Stimulated activated CD8-positive, alpha-beta memory T cell treated with anti-CD3 and anti-CD28 coated beads, Interleukin-7, amount 100 ng/mL, for 48 hours (primary cell): ENCODE results near the gene TMTC1.

ENCODE experiments used
- DNase-seq, 2 donors: peaks; one replicate each; pipeline ENCODE4 v3.0.0-alpha.2; 2020; ENCODE audit warnings: low read depth in 1 of 2; ENCODE audit errors: extremely low read depth in 1 of 2

Gene TMTC1

DNA sequence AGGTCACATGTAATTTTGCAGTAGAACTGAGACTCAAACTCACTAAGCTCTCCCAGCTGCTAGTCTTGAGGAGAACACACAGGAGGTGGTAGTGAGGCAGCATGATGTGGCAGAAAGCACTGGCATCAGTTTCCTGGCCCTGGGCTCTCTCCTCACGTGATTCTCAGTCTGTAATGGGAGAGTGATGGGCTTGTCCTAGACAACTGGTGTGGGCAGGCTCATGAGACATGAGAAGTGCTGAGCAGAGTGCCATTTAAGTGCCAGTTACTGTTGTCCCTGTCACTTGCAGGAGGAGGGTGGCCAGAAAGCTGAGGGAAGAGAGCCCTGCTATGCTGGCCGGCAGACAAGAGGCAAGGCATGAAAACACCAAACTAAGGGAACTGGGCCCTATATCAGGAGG, 237.7 kb downstream of the TMTC1 start:
- no peak for DNase-seq

DNA sequence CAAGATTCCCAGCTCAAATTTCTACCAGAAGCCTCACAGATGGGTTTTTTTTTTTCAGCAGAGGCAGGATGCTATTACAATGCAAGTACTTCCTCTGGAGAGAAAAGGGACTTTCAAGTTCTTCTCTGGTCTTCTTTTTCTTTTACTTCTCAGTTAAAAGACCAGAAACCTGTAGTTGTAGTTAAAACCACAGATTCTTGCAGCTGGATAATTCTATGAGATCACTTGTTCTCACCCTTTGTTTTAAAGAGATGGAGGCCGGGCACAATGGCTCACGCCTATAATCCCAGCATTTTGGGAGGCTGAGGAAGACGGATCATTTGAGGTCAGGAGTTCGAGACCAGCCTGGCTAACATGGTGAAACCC, 238.7 kb downstream of the TMTC1 start:
- DNase-seq, result no peak

DNA sequence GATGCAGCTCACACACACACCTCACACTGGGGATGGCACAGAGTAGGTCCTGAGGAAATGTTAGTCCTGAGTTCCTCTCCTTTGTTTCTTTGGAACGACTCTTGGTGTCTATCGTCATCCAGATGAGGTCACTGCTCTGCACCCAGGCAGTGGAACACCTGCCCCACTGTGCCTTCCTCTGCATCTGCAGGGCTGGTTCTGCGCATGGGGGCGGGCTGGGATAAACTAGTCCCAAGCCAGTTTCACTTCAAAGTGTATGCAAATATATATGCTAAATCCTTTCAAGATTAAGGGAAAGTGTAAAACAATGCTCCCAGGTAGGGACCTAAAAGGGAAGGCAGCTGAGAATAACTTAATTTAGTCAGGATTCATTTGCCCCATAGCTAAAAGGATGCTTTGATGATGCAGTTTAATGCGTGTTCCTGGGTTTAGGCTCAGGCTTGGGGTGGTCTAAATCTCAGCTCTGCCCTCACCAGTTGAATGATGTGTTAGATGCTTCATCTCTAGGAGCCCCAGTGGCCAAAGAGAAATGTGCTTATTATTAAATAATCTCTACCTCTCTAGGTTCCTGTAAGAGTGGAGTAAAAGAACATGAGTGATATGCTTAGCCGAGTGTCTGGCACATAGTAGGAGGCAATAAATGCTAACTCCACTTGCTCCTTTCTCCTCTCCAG, 239.2 kb downstream of the TMTC1 start:
- no peak for DNase-seq

DNA sequence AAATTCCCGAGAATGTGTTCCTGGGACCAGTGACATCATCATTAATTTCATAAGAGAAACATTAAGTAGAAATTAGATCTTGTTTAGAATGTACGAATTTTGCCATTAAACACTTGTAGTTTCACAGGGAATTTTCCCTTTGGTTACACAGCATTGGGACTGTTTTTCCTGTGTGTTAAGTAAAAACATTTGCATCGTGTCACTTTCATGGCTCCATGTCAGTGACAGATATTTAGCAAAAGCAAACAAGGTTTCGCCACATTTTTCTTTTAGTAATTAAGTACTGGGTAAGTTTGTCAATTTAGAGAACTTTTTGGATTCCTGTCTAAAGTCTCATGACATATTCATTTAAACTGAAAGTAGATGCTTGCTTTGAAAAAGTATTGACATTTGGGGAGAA, 240.7 kb downstream of the TMTC1 start:
- no peak for DNase-seq

DNA sequence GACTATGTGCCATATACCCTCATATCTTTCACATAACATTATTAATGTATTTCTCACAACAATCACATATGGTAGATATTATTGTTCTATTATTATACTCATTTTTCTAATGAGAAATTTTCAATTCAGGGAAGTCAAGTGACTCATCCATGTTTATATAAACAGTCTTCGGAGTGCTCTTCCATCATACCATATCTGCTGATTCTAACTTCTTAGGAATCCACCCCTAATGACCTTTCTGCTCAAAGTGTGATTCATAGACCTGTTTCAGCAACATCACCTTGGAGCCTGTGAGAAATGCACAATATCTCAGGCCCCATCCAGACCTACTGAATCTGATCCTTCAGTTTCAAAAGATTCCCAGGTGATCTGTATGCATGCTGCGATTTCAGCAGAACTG, 246.4 kb downstream of the TMTC1 start:
- DNase-seq, result no peak

DNA sequence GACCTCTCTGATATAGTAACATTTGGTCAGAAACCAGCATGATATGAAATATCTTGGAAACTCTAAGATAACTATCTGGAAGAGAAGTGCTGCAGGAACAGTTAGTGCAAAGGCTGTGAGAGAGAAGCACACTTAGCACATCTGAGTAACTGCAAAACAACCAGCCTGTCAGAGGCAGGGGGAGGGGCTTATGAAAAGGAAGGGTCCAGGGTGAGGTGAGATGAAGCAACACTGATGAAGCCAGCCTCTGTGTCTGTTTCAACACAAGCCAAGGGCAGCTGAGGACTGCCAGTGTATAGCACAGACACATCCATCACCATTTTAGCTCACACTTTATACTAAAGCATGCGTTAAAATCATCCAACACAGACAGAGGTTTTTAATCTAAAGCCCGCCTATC, 248.8 kb downstream of the TMTC1 start:
- no peak for DNase-seq

DNA sequence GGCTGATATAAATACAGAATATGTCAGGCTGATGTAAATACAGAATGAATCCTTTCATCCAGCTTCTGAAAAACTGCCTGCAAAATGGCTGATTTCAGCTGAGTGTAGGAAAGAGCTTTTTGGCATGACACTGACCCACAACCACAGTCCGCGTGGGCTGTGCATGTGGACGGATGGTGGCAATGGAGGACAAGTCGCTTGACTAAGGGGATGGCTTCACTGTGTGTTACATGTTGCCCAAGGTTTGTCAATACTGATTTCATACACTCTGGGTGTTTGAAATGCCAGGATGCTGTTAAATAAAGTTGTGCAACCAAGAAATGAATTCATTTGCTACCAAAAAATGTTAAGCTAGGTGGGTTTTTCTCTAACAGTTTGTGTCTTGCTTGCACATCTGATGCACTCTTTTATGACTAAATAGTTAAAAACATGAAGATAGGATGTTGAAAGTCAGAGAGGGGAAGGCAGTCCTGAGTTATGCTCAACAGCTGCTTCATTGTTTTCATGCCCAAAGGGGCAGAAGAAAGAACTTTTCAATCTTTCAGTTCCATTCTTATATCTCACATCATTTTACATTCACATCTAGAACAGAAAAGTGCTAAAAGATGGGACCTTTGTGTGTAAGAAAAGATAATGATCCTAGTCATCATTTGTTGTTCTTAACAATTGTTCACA, 249.8 kb downstream of the TMTC1 start:
- DNase-seq, result no peak

DNA sequence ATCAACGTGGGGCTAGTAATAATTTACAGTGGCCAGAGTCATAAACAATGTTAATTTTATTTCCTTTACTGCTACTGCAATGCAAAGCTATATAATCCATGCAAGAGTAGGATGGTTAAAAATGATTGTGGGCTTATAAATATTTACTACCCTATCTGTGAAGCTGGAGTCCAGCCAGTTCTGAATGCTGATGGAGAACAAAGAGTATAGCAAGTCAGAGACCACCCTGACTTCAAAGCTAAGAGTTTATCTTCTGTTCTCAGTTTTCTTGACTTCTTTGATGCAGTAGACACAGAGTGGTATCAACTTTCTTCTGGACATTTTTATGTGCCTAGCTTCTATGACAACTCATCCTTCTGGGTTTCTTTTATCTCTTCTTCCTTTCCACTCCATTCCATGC, 252.3 kb downstream of the TMTC1 start:
- DNase-seq, result no peak

DNA sequence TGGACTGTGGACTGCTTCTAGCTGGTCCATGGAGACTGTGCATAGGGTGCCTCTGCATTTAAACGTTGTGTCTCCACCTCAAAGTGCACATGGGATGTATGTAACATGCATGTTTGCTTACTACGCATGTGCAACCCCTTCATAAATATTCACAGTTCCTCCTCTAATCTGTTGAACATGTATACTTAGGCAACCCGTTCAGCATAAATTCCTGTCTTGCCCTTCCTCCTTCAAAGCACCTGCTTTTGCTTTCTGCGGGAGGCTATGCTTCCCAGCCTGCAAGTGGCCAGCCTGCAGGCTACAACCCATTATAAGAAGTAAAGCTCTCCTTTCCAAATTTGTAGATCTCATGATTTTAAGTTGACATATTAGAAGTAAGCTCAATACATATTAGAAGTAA, 253.3 kb downstream of the TMTC1 start:
- DNase-seq, result no peak

DNA sequence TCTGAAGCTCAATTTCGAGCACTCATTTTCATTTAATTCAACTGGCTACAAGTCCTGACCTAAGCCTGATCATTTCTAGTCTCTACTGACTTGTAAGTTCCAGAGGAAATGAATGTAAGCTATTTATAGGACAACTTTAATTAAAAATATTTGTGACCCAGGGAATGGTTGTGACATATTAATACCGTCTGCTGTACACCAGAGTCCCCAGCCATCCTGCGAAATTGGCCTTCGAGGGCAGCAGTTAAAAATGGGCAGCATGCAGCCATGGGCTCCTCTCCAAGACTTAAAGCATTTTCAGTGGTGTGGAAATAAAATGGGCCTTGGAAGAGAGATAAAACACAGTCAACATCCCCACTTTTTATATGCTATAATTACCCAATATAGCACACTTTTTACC, 255.6 kb downstream of the TMTC1 start:
- no peak for DNase-seq

DNA sequence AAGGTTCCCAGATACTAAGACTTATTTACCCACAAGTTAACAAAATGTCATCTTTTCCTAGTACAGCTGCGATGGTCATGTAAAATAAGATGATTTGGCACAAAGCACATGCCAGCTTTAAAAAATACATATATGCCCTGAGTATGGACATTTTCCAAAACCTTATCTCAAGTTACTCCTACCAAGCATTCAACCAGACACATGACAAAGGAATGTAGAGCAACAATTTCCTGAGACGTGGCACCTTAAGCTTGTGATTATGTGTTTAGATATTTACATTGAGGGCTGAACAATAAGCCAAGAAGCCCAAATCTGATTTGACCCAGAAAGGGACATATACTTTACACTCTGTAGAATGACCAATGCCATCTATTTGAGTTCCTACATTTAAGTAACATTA, 261.8 kb downstream of the TMTC1 start:
- no peak for DNase-seq

DNA sequence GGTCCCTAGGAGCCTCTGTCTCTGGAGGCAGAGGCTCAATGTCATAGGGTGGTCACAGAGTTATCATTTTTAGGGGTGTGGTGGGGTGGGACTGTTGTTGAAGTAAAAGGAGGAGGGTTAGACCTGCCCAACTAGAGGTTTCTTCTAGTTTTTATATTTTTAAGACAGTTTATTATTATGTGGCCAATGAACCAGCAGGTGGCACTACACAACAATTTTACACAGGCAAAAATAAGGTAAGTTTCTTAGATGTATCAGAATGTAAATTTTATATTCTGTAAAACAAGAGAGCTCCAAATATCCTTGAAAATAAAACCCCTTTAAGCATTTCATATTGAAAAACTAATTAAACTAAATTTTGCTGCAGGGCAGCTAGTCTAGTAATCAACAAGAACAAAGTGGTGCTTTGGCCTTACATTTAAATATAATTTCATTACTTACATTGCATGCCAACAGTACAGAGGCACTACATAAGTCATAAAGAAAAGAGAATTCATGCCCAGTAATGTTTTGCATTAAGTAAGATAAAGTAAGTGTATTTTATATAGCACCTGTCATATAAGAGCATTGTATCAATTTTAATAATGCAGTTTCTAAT, 264.1 kb downstream of the TMTC1 start:
- DNase-seq, result no peak

DNA sequence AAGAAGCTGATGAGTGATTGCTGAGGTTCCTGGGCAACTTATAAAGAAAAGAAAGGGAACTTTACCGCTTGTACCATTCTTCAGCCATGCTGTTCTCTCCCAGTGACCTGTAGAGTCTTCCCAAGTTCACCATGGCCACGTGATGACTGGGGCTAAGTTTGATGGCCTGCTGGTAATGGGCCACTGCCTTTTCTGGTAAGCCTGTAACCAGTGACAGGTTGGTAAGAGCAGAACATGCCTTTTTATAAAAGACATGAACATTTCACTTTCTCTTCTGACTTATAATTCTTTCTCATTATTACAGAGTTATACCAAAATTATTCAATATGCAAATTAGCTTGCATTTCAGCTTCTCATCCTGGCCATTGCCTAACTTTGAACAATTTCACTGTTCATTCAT, 265.3 kb downstream of the TMTC1 start:
- no peak for DNase-seq

DNA sequence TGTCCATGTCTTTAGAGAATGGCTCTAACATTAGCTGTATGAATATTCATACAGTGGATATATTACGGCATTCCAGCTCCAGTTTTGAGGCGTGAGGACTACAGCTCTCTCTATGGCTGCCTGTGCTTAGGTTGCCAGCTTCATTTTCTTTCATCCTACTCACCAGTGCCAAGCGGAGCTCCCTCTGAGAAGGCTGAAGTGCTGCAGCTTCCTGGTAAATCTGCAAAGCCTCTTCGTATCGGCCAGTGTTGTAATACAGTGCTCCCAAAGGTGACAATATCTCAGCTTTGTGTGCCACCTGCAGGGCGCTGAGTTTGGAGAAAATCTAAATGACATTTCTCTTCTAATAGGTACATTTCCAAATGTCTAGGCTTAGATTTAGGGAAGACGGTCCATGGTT, 266.5 kb downstream of the TMTC1 start:
- DNase-seq, result no peak

DNA sequence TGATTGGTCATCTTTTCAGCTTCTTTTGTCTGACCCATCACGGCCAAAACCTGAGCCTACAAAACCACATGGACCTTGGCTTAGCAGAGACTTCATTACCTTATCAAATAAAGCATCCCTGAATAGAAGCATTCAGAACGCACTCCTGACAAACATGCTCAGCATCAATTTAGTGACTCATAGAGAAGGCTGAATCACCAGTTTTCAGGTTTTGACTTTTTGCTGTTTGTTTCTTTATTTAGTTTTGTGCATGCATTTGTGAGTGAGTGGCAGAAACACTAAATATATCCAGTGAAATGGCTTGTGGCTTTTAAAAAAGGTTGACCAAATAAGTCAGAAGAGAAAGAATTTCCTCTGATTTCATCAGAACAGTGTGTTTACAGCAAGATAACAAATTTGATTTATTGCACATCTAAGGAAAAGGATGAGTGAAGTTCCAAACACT, 267.3 kb downstream of the TMTC1 start:
- no peak for DNase-seq

DNA sequence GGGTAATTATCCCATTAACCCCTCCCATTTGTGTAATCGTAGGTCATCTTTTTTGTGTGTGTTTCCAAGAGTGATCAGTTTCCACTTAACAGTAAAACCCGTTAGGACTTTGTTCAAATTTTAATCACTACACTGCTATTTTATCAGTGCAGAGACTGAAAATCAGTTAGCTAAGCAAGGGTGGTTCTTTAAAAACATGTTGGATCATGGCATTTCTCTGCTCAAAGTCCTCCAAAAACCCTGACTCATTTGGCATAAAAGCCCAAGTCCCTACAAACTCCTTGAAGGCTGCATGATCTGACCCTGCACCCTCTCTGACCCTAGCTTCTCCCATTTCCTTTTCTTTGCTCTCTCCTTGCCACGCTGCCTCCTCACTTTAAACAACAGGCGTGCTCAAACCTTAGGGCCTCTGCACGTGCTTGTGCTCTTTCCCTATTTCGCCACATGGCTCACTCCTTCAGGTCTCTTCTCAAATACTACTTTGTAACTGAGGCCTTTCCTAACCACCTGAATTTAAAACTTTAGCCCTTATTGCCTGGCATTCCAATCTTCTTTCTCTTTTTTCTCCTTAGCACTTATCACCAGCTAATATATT, 273.1 kb downstream of the TMTC1 start:
- no peak for DNase-seq

DNA sequence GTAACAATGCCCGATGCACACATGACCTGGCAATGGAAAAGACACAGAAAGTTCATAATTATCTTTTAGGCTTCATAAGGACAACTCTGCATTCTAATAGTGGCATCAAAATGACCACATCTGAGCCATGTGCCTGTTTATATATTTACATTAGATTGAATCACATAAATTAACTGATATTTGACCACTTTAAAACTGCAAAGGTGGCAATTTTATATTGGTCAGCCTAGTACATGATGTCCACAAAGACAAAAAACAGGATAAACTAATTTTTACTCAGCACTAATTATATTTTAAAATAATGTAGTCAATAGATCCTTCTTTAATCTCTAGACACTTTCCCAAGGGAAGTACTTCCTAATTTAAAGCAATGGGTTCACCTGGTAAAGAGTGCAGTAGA, 274.2 kb downstream of the TMTC1 start:
- no peak for DNase-seq

DNA sequence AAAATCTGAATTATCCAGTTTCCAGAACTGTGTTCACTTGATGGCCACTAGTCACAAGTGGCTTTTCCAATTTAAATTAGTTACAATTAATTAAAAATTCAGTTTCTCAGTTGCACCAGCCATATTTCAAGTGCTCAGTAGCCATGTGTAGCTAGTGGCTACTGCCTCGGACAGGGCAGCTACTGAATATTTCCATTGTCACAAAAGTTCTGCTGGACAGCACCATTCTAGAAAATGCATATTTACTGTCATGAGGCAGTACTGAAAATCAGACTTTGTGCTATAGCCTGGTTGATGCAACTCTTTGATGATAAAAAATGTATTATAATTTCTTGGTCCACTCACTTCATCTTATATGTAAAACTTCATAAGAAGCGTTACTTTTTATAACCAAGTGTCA, 274.8 kb downstream of the TMTC1 start:
- no peak for DNase-seq

DNA sequence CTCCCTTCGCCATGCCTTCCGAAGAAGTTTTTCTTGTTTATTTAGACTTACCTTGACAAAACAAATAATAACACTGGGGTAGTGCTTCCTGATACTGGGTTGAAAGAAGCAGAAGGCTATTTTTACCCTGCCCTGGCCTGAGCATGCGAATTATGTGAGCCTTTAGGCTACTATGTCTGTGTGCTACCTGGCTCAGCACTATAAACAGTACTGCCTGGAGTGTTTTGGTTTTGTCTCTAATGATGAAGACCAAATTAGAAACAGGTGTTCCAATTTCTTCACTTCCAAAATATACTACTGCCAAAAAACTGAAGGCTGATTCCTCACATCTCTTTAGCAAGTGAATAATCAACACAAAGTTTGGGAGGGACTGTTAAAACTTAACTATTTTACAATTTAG, 278.6 kb downstream of the TMTC1 start:
- DNase-seq, result no peak

DNA sequence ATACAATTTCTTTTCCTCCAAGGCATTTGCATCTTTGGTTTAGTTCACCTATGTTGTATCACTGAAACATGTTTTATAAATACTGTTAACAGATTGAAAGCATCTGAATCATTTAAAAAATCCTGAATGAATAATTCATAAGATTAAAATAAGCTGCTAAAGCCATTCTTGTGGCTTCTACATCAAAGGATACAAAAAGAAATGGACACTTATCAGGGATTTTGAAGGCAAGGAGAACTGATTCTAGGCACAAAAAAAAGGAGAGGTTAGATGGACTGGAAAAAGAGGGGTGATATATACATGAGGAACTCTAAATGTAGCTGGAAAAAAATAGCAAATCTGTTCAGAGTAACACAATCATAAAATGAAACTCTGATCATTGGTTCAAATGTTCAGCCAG, 280.5 kb downstream of the TMTC1 start:
- DNase-seq, result no peak

DNA sequence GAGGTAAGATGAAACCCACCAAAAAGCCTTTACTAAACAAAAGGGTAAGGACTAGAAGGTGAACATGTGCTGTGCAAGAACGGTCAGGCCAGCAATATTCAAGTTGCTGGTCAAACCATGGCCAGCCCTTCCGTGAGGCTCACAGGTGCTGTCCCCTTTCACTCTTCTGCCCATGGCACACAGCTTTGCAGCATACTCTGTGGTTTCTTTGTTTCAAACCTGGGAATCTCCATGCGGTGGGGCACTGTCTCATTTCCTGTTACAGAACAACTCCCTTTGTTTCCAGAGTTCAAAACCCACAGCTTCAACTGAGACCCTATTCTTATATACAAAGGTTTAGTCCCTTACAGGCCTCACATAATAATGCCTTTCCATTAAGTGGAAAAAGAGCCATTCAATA, 284.5 kb downstream of the TMTC1 start:
- DNase-seq, result no peak

DNA sequence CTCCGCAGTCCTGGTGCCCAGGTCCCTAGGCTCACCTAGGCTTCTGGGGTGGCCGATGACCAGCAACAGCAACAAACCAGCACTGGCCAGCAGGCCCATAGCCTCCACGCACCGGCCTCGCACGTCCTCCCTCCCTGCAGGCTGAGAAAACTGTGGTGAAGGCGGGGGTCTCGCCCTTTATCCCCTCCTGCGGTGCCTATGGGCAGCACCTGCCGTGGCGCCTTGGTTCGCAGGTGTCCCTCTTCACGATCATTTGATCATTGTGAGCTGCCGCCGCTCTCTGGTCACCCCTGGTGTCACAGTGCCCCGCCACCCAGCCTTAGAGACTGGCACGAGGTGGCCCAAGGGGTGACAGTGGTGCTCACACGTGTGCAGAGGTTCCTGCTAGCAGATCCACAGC, 286.2 kb downstream of the TMTC1 start, which contains the start of gene OVCH1:
OVCH1 (minus strand) TSS at position 99 of the 400 bp plus-strand sequence; CDS start at position 99, 0 bp downstream.
- DNase-seq, result no peak
